Fibroblast of skin of right biceps (primary cell): ENCODE data around the gene TAS1R3.

ENCODE experiments used
- DNase-seq: peaks from one replicate; pipeline ENCODE4 v3.0.0-alpha.2; 2013

The TAS1R3 gene

DNA sequence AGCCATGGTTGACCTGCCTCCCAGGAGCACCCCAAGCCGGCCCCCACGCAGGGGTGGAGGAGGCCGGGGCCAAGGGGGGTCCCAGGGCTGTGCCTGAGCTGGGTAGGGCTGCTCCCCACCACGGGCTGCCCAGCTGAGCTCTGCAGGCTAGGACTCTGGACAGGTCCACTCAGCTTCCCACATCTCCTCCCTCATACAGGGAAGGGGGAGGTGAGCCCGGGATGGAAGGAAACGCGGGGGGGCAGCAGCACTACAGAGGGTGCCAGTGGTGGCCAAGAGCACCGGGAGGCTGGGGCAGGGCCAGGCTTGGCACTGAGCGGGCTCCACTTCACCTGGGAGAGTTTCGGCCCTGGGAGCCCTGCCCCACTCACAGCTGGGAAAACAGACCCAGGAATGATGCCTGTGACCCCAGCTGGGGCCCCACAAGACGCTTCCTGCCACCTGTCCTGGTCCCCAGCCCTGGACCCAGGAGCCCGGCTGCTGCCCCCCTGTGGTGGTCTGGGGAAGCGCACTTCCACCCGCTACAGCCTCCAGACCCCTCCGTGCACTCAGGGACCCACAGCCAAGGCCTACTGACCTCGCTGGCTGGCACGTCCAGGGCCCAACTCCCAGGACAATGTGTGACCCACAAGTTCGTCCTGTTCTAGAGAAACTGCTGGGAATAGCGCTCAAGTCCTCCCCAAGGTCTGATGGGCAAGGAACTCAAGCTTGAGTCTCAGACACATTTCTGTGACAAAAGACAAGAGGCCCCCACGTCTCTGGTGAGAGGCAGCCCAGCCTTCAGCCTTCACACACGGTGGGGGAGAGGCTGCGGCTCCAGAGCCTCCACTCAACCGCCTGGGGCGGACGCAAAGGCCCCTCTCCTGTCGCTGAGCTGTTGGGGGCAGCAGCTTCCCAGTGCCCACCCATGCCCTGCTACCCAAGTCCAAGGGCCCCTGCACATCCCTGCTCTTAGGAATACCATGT is 40.9 kb downstream of the TAS1R3 start:
- DNase-seq: peak; percentile 52

DNA sequence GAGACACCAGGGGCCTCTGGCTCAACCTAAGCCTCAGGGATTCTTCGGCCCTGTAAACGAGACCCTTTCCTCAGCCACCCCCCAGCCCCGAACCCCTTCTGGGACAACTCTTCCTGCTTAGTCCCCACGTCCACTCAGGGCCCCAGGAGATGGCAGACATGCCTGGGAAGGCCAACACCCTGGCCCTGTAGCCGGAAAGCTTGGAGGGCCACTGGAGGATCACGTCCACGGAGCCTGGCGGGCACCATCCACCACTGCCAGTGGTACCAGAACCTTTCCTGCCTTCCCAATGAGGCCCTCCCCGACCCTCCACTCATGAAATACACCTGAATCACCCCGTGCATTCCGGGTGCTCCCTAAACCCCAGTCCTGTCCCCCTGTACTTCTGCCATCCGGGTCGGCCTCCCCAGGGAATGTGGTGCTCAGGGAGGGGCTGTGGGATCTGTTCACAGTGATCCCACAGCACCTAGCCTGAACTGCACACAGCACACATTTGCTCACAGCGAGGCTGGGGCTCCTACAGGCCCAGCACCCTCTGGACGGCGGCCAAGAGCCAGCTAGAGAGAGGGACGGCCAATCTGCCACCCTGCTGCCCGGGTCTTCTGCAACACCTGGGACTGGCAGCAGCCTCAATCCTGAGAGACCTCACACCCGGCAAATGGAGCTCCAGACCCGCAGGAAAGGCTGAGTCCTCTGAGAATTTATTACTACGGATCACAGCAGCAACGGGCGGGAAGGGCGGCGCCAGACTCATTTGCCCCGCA is 42.2 kb downstream of the TAS1R3 start:
- no peak for DNase-seq

DNA sequence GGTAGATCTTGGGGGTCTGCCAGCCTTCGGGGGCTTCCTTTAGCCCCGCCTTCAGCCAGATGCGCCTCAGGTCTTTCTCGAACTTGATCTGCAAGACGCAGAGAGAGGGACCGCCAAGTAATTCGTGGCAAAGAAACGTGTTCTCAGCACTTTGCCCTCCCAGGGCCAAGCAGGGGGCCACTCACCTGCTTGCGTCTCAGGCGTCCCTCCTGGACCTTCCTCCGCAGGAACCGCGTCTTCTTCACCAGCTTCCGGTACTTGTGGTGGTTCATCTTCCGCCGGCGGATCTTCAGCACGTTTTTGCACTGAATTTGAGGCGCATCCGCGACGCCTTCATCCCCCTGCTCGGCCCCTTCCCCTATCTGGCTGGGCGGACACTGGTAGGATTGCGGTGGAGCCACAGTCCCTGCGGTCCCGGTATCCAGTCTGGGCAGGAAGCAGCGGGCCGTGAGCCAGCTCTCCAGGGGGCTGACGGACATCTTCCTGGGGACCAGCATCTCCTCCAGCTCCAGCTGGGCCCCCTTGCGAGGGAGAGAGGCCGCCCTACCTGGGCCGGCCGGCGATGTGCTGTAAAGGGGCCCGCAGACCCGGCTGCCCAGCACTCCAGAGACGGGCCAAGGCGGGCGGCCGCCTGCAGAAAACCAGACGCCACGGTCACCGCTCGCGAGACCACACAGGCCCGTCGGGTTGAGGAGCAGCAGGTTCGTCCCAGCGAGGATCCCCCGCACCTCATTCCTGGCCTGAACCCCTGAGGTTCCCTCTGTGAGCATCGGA is 42.9 kb downstream of the TAS1R3 start:
- DNase-seq: no peak

DNA sequence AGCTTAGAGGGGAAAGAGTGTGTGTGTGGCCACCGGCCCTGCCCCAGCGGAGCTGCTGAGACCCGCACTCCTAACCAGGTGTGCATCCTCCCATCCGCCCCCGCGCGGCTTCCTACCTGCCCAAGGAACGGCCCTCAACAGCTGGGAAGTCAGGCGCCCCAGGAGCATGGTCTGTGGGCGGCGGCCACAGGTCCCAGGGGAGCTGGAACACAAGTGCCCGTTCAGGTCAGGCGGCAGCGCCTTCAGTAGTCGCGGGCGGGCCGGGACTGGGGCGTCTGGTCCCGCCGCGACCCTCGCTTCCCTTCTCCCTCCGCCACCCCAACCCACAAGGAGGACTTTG is 43.5 kb downstream of the TAS1R3 start:
- no peak for DNase-seq

DNA sequence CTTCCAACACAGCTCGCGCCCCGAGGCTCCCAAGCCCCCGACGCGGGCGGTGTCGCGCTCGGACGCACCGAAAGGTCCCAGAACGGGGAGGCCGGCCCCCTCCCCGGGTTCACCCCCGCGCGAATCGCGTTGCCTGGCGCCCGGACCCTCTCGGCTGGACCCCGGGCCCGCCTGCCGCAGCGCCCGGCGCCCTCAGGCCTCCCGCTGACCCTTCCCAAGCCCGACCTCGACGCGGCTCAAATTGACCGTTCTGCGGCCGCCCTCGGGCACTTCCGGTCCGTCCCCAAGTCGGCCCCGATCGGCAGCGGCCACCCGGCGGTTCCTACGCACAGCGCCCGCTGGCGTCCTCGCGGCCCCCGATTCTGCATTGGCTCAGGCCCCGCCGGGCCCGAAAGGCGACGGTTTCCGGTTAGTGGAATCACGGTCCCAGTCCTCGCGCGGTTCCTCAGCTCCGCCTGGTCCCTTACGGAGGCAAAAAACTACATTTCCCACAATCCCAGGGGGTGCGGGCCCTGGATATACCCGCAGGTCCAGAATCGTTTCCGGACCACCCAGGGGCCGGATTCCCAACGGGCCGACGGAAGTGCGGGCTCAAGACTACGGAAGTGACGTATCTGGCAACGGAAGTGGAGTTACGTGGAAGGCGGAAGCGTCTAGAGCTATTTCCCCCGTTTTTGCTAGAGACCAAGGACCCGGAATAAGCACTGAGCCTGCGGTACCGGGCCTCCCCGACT is 44.0 kb downstream of the TAS1R3 start, which contains the start of gene AURKAIP1:
Gene AURKAIP1 (minus strand): TSS at position 279 of the 734 bp plus-strand sequence. CDS start 451 bp downstream, outside the sequence.
- peak; percentile 100 for DNase-seq

DNA sequence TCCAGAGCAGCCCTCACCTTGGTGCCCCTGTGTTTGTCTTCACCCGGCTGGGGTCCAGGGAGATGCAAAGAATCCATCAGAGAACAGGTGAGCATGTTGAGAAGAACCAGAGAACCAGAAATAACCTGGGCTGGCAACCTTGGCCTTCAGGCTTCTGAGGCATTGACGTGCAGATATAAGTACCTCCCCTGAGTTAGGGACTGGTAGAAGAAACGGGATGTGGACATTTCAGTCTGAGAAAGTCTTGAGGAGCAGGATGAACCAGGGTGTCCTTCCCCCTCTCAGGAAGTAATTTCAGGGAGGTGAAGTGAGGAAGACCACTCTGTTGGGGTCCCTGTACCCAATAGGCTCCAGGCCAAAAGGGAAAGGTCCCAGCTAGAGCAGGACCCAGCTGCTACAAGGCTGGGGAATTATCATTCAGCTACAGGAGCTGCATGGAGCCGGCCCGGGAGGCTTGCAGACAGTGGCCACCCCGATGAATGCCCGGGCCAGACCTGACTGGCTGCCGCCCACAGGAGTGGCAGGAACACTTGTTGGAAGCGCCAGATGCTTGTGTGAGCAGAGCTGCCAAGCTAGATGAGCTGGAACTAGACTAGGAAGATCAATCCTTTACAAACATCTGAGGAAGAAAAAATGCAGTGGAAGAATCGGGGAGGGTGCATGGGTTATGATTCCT is 45.6 kb downstream of the TAS1R3 start:
- DNase-seq: no peak

DNA sequence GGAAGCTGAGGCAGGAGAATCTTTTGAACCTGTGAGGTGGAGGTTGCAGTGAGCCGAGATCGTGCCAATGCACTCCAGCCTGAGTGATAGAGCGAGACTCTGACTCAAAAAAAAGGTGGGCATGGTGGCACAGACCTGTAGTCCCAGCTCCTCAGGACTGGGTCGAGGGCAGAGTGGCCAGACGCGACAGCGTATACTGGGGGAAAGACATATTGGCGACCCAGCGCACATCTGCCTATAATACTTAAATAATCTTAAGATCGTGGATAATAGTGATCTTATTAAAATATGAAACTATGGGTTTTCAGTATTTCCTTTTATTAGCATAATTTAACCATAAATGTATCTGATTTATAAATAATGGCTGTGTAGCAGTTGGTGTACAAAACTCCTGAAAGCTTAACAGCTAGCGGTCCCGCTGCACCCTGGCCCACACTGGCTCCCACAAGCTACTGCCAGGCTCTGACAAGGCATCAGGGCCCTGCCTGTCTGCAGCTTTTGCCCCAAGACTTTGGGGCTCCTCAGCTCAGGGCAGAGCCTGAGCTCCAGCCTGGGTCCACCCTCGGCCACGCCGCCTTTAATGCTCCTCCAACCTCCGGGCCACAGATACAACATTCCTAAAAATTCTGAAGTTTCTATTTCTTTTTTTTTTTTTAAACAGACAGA is 46.6 kb downstream of the TAS1R3 start:
- DNase-seq: no peak

DNA sequence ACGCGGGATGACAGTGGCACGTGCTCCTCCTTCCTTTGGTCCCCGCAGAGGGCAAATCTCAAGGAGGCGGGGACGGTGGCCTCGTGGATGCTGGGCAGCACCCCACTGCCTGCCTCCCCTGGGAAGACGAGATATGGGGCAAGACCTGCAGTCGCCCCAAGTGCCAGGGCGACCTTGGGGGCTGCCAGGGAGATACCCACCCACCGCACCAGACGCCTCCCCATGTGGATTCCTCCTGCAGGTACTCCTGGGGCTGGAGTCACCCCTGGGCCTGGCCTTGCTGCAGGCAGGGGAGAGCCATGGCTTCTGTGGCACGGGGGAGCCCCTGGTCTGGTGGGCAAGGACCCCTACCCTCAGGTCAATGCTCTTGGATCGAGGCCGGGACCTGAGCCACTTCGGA is 49.8 kb downstream of the TAS1R3 start:
- no peak for DNase-seq

DNA sequence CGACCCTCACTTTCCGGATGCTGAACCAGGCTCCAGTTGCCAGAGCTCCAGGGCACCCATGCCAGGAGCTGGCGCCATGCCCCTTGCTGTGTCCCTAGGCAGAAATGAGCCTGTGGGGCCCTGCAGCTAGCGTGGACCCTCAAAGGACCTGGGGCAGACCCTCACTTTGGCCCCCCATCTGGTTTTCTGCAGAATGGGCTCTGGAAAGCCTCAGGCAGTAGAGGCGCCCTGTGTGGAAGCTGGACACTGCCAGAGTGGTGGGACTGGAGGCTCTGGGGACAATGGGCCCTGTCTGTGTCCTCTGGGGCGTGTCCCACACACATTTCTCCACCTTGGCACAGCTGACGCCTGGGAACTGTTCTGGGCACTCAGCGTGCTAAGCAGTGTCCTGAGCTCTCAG is 50.2 kb downstream of the TAS1R3 start:
- DNase-seq: no peak
